ENCODE data around the gene BMP7. TPM values are rescaled to one million over a fixed set of nuclear protein-coding genes. Genes with fewer than 3 reads are reported as not detected.

BMP7 gene
- total RNA-seq, 1 donor from 2014 or later = not detected

DNA sequence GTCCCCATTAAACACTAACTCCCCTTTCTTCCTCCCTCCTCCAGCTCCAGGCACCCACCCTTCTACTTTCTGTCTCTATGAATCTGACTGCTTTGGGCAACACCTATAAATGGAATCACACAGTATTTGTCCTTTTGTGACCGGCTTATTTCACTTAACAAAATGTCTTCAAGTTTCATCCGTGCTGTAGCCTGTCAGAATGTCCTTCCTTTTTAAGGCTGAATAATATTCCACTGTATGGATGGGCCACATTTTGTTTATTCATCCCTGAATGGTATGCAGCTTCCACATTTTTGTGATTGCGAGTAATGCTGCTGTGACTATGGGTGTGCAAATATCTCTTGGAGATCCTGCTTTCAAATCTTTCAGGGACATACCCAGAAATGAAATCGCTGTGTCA lies 28.4 kb downstream of the BMP7 start:
- H3K27ac Mint-ChIP-seq = no peak overlapping the region
- no peak for DNase-seq
- TF ChIP-seq, protein P1, sequence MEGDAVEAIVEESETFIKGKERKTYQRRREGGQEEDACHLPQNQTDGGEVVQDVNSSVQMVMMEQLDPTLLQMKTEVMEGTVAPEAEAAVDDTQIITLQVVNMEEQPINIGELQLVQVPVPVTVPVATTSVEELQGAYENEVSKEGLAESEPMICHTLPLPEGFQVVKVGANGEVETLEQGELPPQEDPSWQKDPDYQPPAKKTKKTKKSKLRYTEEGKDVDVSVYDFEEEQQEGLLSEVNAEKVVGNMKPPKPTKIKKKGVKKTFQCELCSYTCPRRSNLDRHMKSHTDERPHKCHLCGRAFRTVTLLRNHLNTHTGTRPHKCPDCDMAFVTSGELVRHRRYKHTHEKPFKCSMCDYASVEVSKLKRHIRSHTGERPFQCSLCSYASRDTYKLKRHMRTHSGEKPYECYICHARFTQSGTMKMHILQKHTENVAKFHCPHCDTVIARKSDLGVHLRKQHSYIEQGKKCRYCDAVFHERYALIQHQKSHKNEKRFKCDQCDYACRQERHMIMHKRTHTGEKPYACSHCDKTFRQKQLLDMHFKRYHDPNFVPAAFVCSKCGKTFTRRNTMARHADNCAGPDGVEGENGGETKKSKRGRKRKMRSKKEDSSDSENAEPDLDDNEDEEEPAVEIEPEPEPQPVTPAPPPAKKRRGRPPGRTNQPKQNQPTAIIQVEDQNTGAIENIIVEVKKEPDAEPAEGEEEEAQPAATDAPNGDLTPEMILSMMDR (IDR thresholded peaks at IDR 0.05) = no peak
- ChIA-PET CTCF (no interaction called here), POLR2A (no interaction called here)
- no peaks in the 10 kb centered on the region for H3K36me3 Mint-ChIP-seq (ENCODE audit: low read depth)
- H3K27me3 Mint-ChIP-seq = peaks cover 19% of the 10 kb centered on the region
- H3K9me3 Mint-ChIP-seq = peaks cover 7% of the 10 kb centered on the region
- H3K4me3 Mint-ChIP-seq = no peak overlapping the region
- H3K4me1 Mint-ChIP-seq = no peaks in the 10 kb centered on the region
- intact Hi-C loops (cut with micrococcal nuclease) = no loop called here
- ATAC-seq (ENCODE audit: low read depth) = no peak

DNA sequence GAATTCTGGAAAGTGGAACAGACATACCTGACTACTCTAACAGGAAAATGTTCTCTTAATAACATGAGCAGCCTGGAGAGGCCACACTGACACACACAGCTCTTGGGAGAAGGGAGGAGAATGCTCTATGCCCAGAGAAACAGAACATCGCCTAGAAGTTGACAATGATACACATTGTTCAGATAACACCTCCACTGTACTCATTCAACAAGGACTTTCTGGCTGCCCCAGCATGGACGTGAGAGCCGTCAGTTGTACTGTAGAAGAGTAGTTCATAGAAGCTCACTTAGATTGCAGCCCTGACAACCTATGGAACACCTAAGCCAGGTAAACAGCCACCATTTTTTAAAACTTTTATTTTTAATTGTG lies 28.9 kb downstream of the BMP7 start:
- Mint-ChIP-seq H3K4me1 (no peaks in the 10 kb centered on the region), H3K9me3 (peaks cover 7% of the 10 kb centered on the region), H3K27me3 (peaks cover 22% of the 10 kb centered on the region), H3K27ac (no peak overlapping the region), H3K4me3 (no peak overlapping the region), H3K36me3 (ENCODE audit: low read depth) (no peaks in the 10 kb centered on the region)
- no peak for ATAC-seq (ENCODE audit: low read depth)
- intact Hi-C loops (cut with micrococcal nuclease) = loop anchor here (2.0 kb wide), 1 partner anchor 79 kb away; no protein-coding TSS in a partner anchor
- ChIA-PET CTCF (no interaction called here), POLR2A (no interaction called here)
- DNase-seq = no peak
- TF ChIP-seq, protein P1 (IDR thresholded peaks at IDR 0.05) = no peak

DNA sequence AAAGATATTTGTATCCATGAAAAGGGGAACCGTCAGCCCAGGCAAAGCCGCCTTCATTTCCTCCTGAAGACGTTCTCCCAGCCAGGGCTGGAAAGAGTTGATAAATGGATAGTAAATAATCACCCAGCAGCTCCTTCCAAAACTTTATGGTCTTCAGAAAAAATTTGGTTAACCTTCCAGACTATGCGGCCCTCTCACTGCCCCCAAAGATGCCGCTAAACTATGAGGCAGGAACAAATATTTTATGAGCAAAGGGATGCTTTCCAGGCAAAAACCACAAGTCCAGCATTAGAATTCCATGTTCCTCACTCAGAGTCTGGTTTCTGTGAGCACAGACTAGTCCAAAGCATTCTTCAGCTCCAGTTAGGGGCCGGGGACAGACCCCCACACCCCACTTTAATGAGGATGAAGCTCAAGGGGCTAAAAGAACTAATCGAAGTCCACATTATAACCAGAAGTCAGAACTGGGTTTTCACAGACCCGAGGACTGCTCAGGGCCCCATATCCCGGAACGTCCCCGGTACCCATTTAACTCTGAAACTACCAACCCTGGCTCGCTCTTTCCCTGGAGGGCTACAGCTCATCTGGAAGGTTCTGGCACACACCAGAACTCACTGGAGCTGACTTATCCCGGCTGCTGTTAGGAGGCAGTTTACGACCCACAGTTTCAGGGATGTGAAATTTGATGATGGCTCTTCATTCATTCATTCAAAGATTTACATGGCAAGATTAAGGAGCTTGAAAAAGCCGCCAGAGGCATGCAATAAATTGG lies 29.4 kb downstream of the BMP7 start:
- no peak for ATAC-seq (ENCODE audit: low read depth)
- H3K9me3 Mint-ChIP-seq = peaks cover 7% of the 10 kb centered on the region
- TF ChIP-seq, protein P1 (IDR thresholded peaks at IDR 0.05) = no peak
- ChIA-PET CTCF (no interaction called here), POLR2A (no interaction called here)
- H3K36me3 Mint-ChIP-seq (ENCODE audit: low read depth) = no peaks in the 10 kb centered on the region
- H3K4me1 Mint-ChIP-seq = no peaks in the 10 kb centered on the region
- no peak for DNase-seq
- H3K4me3 Mint-ChIP-seq = no peak overlapping the region
- no peak overlapping the region for H3K27ac Mint-ChIP-seq
- intact Hi-C loops (cut with micrococcal nuclease) = loop anchor here (2.0 kb wide), 1 partner anchor 78 kb away; no protein-coding TSS in a partner anchor
- H3K27me3 Mint-ChIP-seq = peaks cover 22% of the 10 kb centered on the region

DNA sequence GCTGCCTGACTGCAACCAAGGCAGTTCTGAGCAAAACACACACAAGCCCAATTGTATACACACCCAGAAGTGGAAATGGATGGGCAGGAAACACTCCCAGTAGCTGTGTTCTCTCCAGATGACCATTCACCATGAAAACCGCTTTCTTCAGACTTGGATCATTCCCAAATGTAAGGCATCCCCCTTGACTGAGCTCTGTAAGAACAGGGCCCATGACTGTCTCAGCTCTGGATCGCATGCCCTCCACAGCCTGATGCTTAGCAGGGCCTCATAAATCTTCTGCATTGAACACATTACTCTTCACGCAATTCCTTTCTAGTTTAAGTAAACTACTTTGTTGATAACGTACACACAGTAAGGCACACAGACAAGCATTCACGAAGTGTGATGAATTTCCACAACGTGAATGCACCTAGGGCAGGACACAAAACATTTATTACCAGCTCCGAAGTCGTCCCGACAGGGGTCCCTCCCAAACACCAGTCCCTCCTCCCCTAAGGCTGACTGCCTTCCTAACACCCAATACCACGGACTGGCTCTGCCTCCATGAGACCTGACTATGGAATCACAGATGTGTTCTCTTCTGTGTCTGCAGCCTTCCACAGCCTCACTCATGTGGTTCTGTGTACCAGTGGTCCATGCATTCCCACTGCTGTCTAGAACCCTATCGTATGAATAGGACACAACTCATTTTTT lies 31.7 kb downstream of the BMP7 start:
- Mint-ChIP-seq H3K4me3 (no peak overlapping the region), H3K9me3 (peaks cover 3% of the 10 kb centered on the region), H3K4me1 (no peaks in the 10 kb centered on the region), H3K36me3 (ENCODE audit: low read depth) (no peaks in the 10 kb centered on the region), H3K27me3 (peaks cover 22% of the 10 kb centered on the region), H3K27ac (no peak overlapping the region)
- TF ChIP-seq, protein P1 (IDR thresholded peaks at IDR 0.05) = no peak
- no peak for DNase-seq
- ChIA-PET CTCF (no interaction called here), POLR2A (no interaction called here)
- intact Hi-C loops (cut with micrococcal nuclease) = no loop called here
- no peak for ATAC-seq (ENCODE audit: low read depth)

DNA sequence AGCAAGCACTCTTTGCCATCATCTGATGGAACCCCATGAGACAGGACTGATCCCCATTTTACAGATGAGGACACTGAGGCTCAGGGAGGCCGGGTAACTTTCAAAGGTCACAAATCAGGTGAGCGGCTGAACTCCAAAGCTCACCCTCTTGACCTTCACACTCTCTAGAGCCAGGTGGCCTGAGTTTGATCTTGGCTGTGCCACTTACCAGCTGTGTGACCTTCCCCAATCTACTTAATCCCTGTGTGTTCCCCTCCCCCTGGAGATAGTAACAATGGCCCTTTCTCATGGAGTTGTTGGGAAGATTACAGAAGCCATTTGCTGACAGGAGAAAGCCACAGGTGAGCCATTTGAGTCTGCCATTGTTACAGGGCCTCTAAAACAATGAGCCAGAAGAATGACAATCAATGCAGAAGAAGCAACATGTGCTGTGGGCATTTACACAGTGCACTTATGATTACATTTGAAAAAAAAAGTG lies 34.5 kb downstream of the BMP7 start:
- ChIA-PET CTCF (no interaction called here), POLR2A (no interaction called here)
- H3K4me3 Mint-ChIP-seq = no peak overlapping the region
- ATAC-seq (ENCODE audit: low read depth) (no peak), DNase-seq (no peak)
- H3K27ac Mint-ChIP-seq = no peak overlapping the region
- H3K27me3 Mint-ChIP-seq = peaks cover 21% of the 10 kb centered on the region
- H3K4me1 Mint-ChIP-seq = no peaks in the 10 kb centered on the region
- no peaks in the 10 kb centered on the region for H3K9me3 Mint-ChIP-seq
- intact Hi-C loops (cut with micrococcal nuclease) = no loop called here
- TF ChIP-seq, protein P1 (IDR thresholded peaks at IDR 0.05) = no peak
- no peaks in the 10 kb centered on the region for H3K36me3 Mint-ChIP-seq (ENCODE audit: low read depth)
